GM08714 (cell line): ENCODE measurements around the gene HELT.
"Not testable (repeated sequence)": the region's sequence is repeated elsewhere in the genome, so short reads cannot be mapped to it uniquely, and the experiment has no call there.

Experiments
- H3K4me3 ChIP-seq: fragments of 200-500 bp; sonication (Bioruptor generic); 2 replicates; pipeline ENCODE4 v1.5.1; 2014; ENCODE audit warnings: mild to moderate bottlenecking, low read length, inconsistent platforms
- ZNF274 ChIP-seq: IDR thresholded peaks from 2 replicates; pipeline ENCODE4 v1.6.1; 2012; ENCODE audit warnings: mild to moderate bottlenecking, low read depth, low read length

Gene HELT

GRCh38 chr4:184992422-184992821 is 25.9 kb upstream of the HELT start:
- TF ChIP-seq ZNF274 = no peak

GRCh38 chr4:184993247-184993646 is 25.0 kb upstream of the HELT start:
- H3K4me3 ChIP-seq = no peak overlapping the region
- no peak for TF ChIP-seq ZNF274

More at GRCh38 chr4:184992422-184992821, 25.9 kb upstream of the HELT start:
- H3K4me3 ChIP-seq = no peak overlapping the region

GRCh38 chr4:184994010-184994622 is 24.2 kb upstream of the HELT start:
- TF ChIP-seq ZNF274 = no peak
- H3K4me3 ChIP-seq = no peak overlapping the region

- no peak for TF ChIP-seq ZNF274
- H3K4me3 ChIP-seq = no peak overlapping the region
These were observed 23.7 kb upstream of the HELT start for GRCh38 chr4:184994623-184995010.

GRCh38 chr4:184997656-184998055 is 20.6 kb upstream of the HELT start:
- H3K4me3 ChIP-seq = not testable (repeated sequence)

- no peak overlapping the region for H3K4me3 ChIP-seq
- TF ChIP-seq ZNF274 = no peak
These were observed 15.5 kb upstream of the HELT start for GRCh38 chr4:185002784-185003183.

GRCh38 chr4:185003596-185004351 is 14.5 kb upstream of the HELT start:
- no peak for TF ChIP-seq ZNF274
- no peak overlapping the region for H3K4me3 ChIP-seq

GRCh38 chr4:185004562-185005218 is 13.6 kb upstream of the HELT start:
- H3K4me3 ChIP-seq = no peak overlapping the region
- no peak for TF ChIP-seq ZNF274

GRCh38 chr4:185005219-185005819 is 13.0 kb upstream of the HELT start:
- H3K4me3 ChIP-seq = no peak overlapping the region
- no peak for TF ChIP-seq ZNF274

- TF ChIP-seq ZNF274 = no peak
- H3K4me3 ChIP-seq = no peak overlapping the region
These were observed 6.9 kb upstream of the HELT start for GRCh38 chr4:185011408-185011807.

GRCh38 chr4:185013417-185014125 is 4.7 kb upstream of the HELT start:
- TF ChIP-seq ZNF274 = no peak
- H3K4me3 ChIP-seq = no peak overlapping the region

- no peak overlapping the region for H3K4me3 ChIP-seq
- TF ChIP-seq ZNF274 = no peak
These were observed 3.2 kb upstream of the HELT start for GRCh38 chr4:185015108-185015507.

- H3K4me3 ChIP-seq = no peak overlapping the region
- no peak for TF ChIP-seq ZNF274
These were observed 2.0 kb upstream of the HELT start for GRCh38 chr4:185016101-185016940.
